ENCODE measurements around the gene RHO. TPM values are rescaled to one million over a fixed set of nuclear protein-coding genes. Genes with fewer than 3 reads are reported as not detected.

Gene RHO
- total RNA-seq, 1 donor from 2014 or later = not detected

DNA sequence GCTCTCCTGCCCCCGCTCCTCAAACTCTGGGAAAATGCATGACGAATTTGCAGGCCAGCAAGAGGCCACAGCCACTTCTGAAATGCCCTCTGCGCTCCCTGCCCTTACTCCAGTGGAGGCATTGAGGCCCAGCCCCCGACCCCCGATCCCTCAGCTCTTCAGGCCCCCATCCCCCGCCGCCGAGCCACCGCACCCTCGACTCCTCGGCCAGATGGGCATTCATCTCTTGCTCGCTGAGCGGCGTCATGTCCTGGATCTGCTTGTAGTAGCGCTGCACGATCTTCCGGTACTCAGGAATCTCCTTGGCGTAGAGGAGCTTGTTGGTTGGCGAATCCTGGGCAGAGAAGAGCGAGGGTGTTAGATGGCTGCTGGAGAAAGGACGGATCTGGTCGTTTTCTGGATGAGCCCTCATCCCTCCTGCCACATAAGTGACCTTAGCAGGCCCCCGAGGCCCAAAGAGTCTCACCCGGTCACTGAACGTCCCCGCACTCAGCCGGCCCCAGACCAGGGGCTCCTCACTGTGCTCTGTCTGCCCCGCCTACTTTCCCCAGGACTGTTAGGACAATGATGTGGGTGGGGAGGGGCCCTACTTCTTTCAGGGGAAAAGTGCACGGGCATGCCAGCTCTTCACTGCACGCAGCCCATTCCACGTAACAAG lies 28.6 kb downstream of the RHO start:
- Mint-ChIP-seq H3K4me3 (no peak overlapping the region), H3K4me1 (peaks cover 44% of the 10 kb centered on the region), H3K27me3 (ENCODE audit: low read depth) (no peaks in the 10 kb centered on the region), H3K27ac (ENCODE audit: unreplicated experiment) (no peak overlapping the region), H3K9me3 (no peaks in the 10 kb centered on the region), H3K36me3 (ENCODE audit: low read depth) (no peaks in the 10 kb centered on the region)
- no peak for TF ChIP-seq CTCF (conservative IDR thresholded peaks at IDR 0.05)
- DNase-seq (ENCODE audit: low read depth, low spot score) = no peak

GRCh38 chr3:129557548-129557894 lies 29.1 kb downstream of the RHO start:
- Mint-ChIP-seq H3K4me1 (peaks cover 40% of the 10 kb centered on the region), H3K4me3 (no peak overlapping the region), H3K9me3 (no peaks in the 10 kb centered on the region), H3K27ac (ENCODE audit: unreplicated experiment) (no peak overlapping the region), H3K36me3 (ENCODE audit: low read depth) (no peaks in the 10 kb centered on the region), H3K27me3 (ENCODE audit: low read depth) (no peaks in the 10 kb centered on the region)
- DNase-seq (ENCODE audit: low read depth, low spot score) = no peak
- TF ChIP-seq CTCF (conservative IDR thresholded peaks at IDR 0.05) = no peak

GRCh38 chr3:129558081-129558771 lies 29.8 kb downstream of the RHO start:
- peaks cover 35% of the 10 kb centered on the region for H3K4me1 Mint-ChIP-seq
- DNase-seq (ENCODE audit: low read depth, low spot score) = no peak
- no peak overlapping the region for H3K4me3 Mint-ChIP-seq
- peak overlapping the region; percentile 84 for H3K27ac Mint-ChIP-seq (ENCODE audit: unreplicated experiment)
- no peaks in the 10 kb centered on the region for H3K9me3 Mint-ChIP-seq
- no peaks in the 10 kb centered on the region for H3K36me3 Mint-ChIP-seq (ENCODE audit: low read depth)
- no peaks in the 10 kb centered on the region for H3K27me3 Mint-ChIP-seq (ENCODE audit: low read depth)
- TF ChIP-seq CTCF (conservative IDR thresholded peaks at IDR 0.05) = no peak

- Mint-ChIP-seq H3K4me1 (peaks cover 30% of the 10 kb centered on the region), H3K4me3 (no peak overlapping the region), H3K27me3 (ENCODE audit: low read depth) (no peaks in the 10 kb centered on the region), H3K9me3 (no peaks in the 10 kb centered on the region), H3K27ac (ENCODE audit: unreplicated experiment) (peak overlapping the region; percentile 84), H3K36me3 (ENCODE audit: low read depth) (no peaks in the 10 kb centered on the region)
- TF ChIP-seq CTCF (conservative IDR thresholded peaks at IDR 0.05) = no peak
- DNase-seq (ENCODE audit: low read depth, low spot score) = no peak
Measured at GRCh38 chr3:129558772-129559564, 30.5 kb downstream of the RHO start.

DNA sequence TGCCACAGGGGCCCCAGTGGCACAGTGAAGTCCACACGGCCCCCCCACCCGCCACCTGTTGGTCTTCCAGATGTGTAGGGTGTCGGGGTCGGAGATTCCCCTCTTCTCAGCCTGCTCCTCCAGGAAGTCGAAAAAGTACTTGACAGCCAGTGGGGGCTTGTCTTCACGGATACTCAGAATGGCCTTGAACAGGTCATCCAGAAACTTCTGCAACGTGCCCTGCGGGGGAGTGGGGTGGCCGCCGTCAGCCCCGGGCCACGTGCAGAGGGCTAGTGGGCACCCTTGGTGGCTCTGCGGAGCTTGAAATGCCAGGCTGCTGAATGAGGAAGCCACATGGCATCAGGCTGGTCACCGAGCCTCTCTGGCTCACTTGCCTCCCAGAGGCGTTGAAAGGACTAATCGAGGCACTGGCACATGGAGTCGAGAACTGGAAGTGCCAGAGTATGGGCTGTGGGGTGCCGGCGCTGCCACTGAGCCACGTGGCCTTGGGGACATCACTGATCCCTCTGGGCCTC lies 31.2 kb downstream of the RHO start:
- Mint-ChIP-seq H3K4me3 (no peak overlapping the region), H3K27ac (ENCODE audit: unreplicated experiment) (no peak overlapping the region), H3K27me3 (ENCODE audit: low read depth) (no peaks in the 10 kb centered on the region), H3K4me1 (peaks cover 27% of the 10 kb centered on the region), H3K36me3 (ENCODE audit: low read depth) (no peaks in the 10 kb centered on the region), H3K9me3 (no peaks in the 10 kb centered on the region)
- TF ChIP-seq CTCF (conservative IDR thresholded peaks at IDR 0.05) = no peak
- DNase-seq (ENCODE audit: low read depth, low spot score) = no peak

All from neural crest cell (in vitro differentiated cells).